A549 (cell line): Measurements from ENCODE around the gene GFOD2. TPM values are rescaled to one million over a fixed set of nuclear protein-coding genes. Genes with fewer than 3 reads are reported as not detected.

Experiments used
- ATAC-seq, 2 experiments: fragments of 200-7000 bp in 1 of 2; fragments of >200 bp in 1 of 2; cut with Nextera tagmentation in 1 of 2; cut with Tn5 transposase in 1 of 2; 3 replicates each; pipeline versions ENCODE4 v1.8.0 to v1.9.1; 2018 to 2020; ENCODE audit warnings: mild to moderate bottlenecking in 1 of 2, moderate library complexity in 1 of 2
- CTCF ChIA-PET: fragments of 300-600 bp; sonication (Branson Sonifier 250); formaldehyde crosslinking; extraction: SDS; loops from one replicate; lab custom pipeline; 2021; ENCODE audit warnings: antibody characterized with exemption, inconsistent platforms; lab: Yijun Ruan, JAX
- POLR2A ChIA-PET: fragments of 350-600 bp; formaldehyde crosslinking; extraction: SDS; loops from one replicate; lab custom pipeline; 2021; ENCODE audit warnings: antibody characterized with exemption, inconsistent platforms; lab: Yijun Ruan, JAX
- DNase-seq, 2 experiments: peaks; one replicate each; pipeline versions ENCODE4 v3.0.0 to v3.0.0-alpha.2; 2011 to 2016; ENCODE audit warnings: low read depth in 1 of 2, low spot score in 1 of 2
- FAIRE-seq: peaks from 2 replicates; lab custom pipeline; 2011; peaks lifted over from hg19 to GRCh38; lab: Jason Lieb, UNC
- H3K27ac ChIP-seq, 2 experiments: fragments of >200 bp; sonication (Bioruptor Twin); formaldehyde crosslinking; 3 replicates each; pipeline ENCODE4 v1.5.1; 2016 to 2017
- H3K4me1 ChIP-seq: fragments of >200 bp; sonication (Bioruptor Twin); formaldehyde crosslinking; 3 replicates; pipeline ENCODE4 v1.6.1; 2016
- H3K4me2 ChIP-seq: fragments of >200 bp; sonication (Bioruptor Twin); formaldehyde crosslinking; 3 replicates; pipeline ENCODE4 v1.6.1; 2016
- H3K4me3 ChIP-seq: fragments of >200 bp; sonication (Bioruptor Twin); formaldehyde crosslinking; 3 replicates; pipeline ENCODE4 v1.5.1; 2016
- H3K9me3 ChIP-seq: fragments of >200 bp; sonication (Bioruptor Twin); formaldehyde crosslinking; 3 replicates; pipeline ENCODE4 v1.6.1; 2016
- CBX8 ChIP-seq: fragments of 200-600 bp; sonication (generic); IDR thresholded peaks from 2 replicates; pipeline ENCODE4 v1.6.1; 2016
- CHD4 ChIP-seq: fragments of 200-600 bp; sonication (generic); IDR thresholded peaks from 2 replicates; pipeline ENCODE4 v1.6.1; 2016; ENCODE audit warnings: antibody characterized with exemption, mild to moderate bottlenecking, borderline replicate concordance
- EP300 ChIP-seq, 2 experiments: fragments of >200 bp; sonication (Bioruptor Twin); formaldehyde crosslinking; IDR thresholded peaks; 2 replicates in 1 of 2; 3 replicates in 1 of 2; pipeline ENCODE4 v1.6.1; 2016 to 2017
- ESRRA ChIP-seq: fragments of 150-350 bp; IDR thresholded peaks from 2 replicates; pipeline ENCODE4 v1.6.1; 2014; ENCODE audit warnings: mild to moderate bottlenecking, low read length, borderline replicate concordance
- FOSL2 ChIP-seq, 2 experiments: fragments of 450-650 bp in 1 of 2; fragments of >200 bp in 1 of 2; sonication (Bioruptor Twin) in 1 of 2; formaldehyde crosslinking; IDR thresholded peaks; 2 replicates each; pipeline versions ENCODE4 v1.5.0 to v1.6.1; 2016 to 2020; ENCODE audit warnings: mild to moderate bottlenecking in 1 of 2, moderate library complexity in 1 of 2
- HDAC2 ChIP-seq: fragments of 200-600 bp; sonication (generic); IDR thresholded peaks from 2 replicates; pipeline ENCODE4 v1.6.1; 2016
- HOXA7 ChIP-seq: fragments of 250-450 bp; sonication (Bioruptor Pico); IDR thresholded peaks from 2 replicates; pipeline ENCODE4 v1.5.0; 2020; ENCODE audit warnings: mild to moderate bottlenecking, moderate library complexity
- HOXB13 ChIP-seq: fragments of 250-450 bp; sonication (Bioruptor Pico); IDR thresholded peaks from 2 replicates; pipeline ENCODE4 v1.5.0; 2020; ENCODE audit warnings: low read depth, mild to moderate bottlenecking, moderate library complexity
- MAX ChIP-seq: IDR thresholded peaks from 2 replicates; pipeline ENCODE4 v1.6.1; 2012
- MAZ ChIP-seq: fragments of 150-350 bp; IDR thresholded peaks from 2 replicates; pipeline ENCODE4 v1.6.1; 2014; ENCODE audit warnings: antibody characterized with exemption, low read depth, low read length, borderline replicate concordance
- MYC ChIP-seq: IDR thresholded peaks from 2 replicates; pipeline ENCODE4 v1.6.1; 2012; ENCODE audit warnings: mild to moderate bottlenecking, inconsistent platforms, low read length, improper control_type of control experiment, borderline replicate concordance
- NPAS2 ChIP-seq: fragments of 250-450 bp; sonication (Bioruptor Pico); IDR thresholded peaks from 2 replicates; pipeline ENCODE4 v1.8.0; 2022; ENCODE audit warnings: mild to moderate bottlenecking, moderate library complexity, borderline replicate concordance
- RARB ChIP-seq: fragments of 250-450 bp; sonication (Bioruptor Pico); IDR thresholded peaks from 2 replicates; pipeline ENCODE4 v1.8.0; 2021; ENCODE audit warnings: mild to moderate bottlenecking, moderate library complexity
- RNF2 ChIP-seq: fragments of 200-600 bp; sonication (generic); IDR thresholded peaks from 2 replicates; pipeline ENCODE4 v1.6.1; 2016; ENCODE audit warnings: low read depth, mild to moderate bottlenecking, antibody characterized with exemption, moderate library complexity, borderline replicate concordance
- TFCP2L1 ChIP-seq: fragments of 250-450 bp; sonication (Bioruptor Pico); IDR thresholded peaks from 2 replicates; pipeline ENCODE4 v1.5.0; 2021; ENCODE audit warnings: mild to moderate bottlenecking
- TP53 ChIP-seq: fragments of 250-450 bp; sonication (Bioruptor Pico); IDR thresholded peaks from 2 replicates; pipeline ENCODE4 v1.5.0; 2021; ENCODE audit warnings: mild to moderate bottlenecking, moderate library complexity
- ZNF302 ChIP-seq: fragments of 250-450 bp; sonication (Bioruptor Pico); IDR thresholded peaks from 2 replicates; pipeline ENCODE4 v1.9.0; 2021; ENCODE audit warnings: inconsistent platforms, mild to moderate bottlenecking, moderate library complexity
- WGBS: methylation state at CpG from one replicate; pipeline ENCODE4 v1.1.6; 2017; ENCODE audit errors: missing lambda C conversion rate; 5-methylcytosine and 5-hydroxymethylcytosine counted together
- polyA plus RNA-seq, 4 experiments: library from polyadenylated mRNA; depleted of rRNA in 3 of 4; stranded (reverse); fragments of >200 nt; fragmentation: RNase III in 1 of 4; extraction: RNeasy Plus Mini Kit Qiagen cat#74134 plus additional on column Dnase treatment in 1 of 4; gene quantifications; 2 replicates in 3 of 4; 3 replicates in 1 of 4; pipeline ENCODE4 v1.2.3, GENCODE V29; 2011 to 2017
- TF ChIP-seq, protein P1 (sequence below): IDR thresholded peaks from 2 replicates; pipeline ENCODE4 v1.6.1; 2012; ENCODE audit warnings: low read depth, borderline replicate concordance
- TF ChIP-seq, protein P2 (sequence below): fragments of 150-350 bp; IDR thresholded peaks from 2 replicates; pipeline ENCODE4 v1.6.1; 2014; ENCODE audit warnings: low read depth, mild to moderate bottlenecking, low read length
- TF ChIP-seq, protein P3 (sequence below): fragments of 450-650 bp; IDR thresholded peaks from 2 replicates; pipeline ENCODE4 v1.6.1; 2014; ENCODE audit warnings: antibody characterized with exemption

Gene GFOD2
- polyA plus RNA-seq, 2 of the 4 experiments (the other 2 are of a cell fraction) = 10.3 to 16.4 TPM

DNA sequence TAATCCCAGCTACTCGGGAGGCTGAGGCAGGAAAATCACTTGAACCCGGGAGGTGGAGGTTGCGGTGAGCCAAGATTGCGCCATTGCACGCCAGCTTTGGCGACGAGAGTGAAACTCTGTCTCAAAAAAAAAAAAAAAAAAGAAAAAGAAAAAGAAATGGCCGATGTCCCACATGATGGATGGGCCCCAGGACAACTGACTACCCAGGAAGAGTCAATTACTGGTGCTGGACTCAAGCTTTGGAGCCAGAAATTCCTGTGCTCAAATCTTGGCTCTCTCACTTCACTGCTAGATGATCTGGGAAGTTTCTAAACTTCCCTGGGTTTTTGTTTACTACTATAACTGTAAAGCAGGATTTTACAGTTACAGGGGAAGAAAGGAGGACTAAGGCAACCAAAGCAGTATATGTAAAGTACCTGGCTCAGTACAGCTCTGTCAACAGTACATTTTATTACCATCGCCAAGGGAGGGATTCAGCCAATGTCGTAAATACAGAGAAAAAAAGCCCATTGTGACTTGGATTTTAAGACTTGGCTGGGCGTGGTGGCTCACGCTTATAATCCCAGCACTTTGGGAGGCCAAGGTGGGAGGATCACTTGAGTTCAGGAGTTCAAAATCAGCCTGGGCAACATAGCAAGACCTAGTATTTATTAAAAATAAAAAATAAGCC, 40.6 kb downstream of the GFOD2 start (continued):
- TF ChIP-seq, protein P1, sequence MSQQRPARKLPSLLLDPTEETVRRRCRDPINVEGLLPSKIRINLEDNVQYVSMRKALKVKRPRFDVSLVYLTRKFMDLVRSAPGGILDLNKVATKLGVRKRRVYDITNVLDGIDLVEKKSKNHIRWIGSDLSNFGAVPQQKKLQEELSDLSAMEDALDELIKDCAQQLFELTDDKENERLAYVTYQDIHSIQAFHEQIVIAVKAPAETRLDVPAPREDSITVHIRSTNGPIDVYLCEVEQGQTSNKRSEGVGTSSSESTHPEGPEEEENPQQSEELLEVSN = no peak
- TF ChIP-seq TFCP2L1 (CRISPR knock-in tag) (no peak), NPAS2 (CRISPR knock-in tag) (no peak), CHD4 (no peak), MAZ (no peak), EP300 (IDR thresholded peaks at IDR 0.05) (no peak)

DNA sequence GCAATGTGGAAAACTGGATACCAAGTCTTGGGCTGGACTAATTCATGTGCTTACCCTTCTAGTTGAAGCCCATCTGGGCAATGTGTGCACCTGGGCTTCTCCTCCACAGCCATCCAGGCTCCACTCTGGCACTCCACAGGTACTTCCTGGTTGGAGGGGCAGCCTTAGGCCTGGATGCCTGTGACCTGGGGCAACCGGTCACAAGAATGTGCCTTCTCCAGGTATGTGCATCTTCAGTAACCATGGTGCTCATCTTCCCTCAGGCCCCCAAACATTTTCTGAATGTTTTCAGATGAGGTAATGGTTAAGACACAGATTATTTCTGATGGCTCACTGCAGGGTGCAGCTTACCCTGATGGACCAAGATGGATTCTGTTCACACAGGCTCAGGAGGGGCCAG, 41.4 kb downstream of the GFOD2 start:
- no peak overlapping the region for H3K4me3 ChIP-seq
- ChIA-PET POLR2A (no interaction called here), CTCF (interaction anchor here (0.9 to 16.7 kb wide), 5 partner anchors 8 to 157 kb away, joined by 3 to 174 read pairs (median 5); partner anchors contain the start of gene CARMIL2)
- no peaks in the 10 kb centered on the region for H3K4me1 ChIP-seq
- no peak overlapping the region for H3K4me2 ChIP-seq
- no peak for FAIRE-seq
- no peak for DNase-seq
- TF ChIP-seq ZNF302 (CRISPR knock-in tag) (no peak), CBX8 (no peak)
- 60% methylated on average over 1 of the region's 1 CpG for WGBS
- no peak overlapping the region for H3K27ac ChIP-seq
- ATAC-seq = no peak
- H3K9me3 ChIP-seq = no peaks in the 10 kb centered on the region

DNA sequence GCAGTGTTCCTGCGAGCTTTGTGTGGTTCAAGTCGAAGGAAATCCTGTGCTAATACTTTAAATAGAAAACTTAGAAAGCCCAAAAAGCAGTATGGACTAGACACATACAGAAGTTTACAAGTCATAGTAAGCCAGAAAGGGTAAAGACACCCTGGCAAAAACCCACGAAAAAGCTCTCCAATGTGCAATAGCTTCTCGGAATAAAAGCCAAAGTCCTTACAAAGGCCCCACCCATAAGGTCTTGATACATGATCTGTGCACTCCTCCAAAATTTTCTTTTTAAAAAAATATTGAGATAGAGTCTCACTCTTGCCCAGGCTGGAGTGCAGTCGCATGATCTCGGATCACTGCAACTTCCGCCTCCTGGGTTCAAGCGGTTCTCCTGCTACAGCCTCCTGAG, 42.2 kb downstream of the GFOD2 start:
- POLR2A ChIA-PET = no interaction called here
- Histone ChIP-seq H3K9me3 (no peaks in the 10 kb centered on the region), H3K4me3 (no peak overlapping the region), H3K4me1 (no peaks in the 10 kb centered on the region), H3K4me2 (no peak overlapping the region), H3K27ac (no peak overlapping the region)
- CTCF ChIA-PET = interaction anchor here (0.6 to 16.7 kb wide), 7 partner anchors 9 to 294 kb away, joined by 3 to 174 read pairs (median 5); no protein-coding TSS in a partner anchor
- ATAC-seq = no peak
- FAIRE-seq = no peak
- WGBS = 88% methylated on average over 8 of the region's 8 CpGs
- DNase-seq = no peak
- TF ChIP-seq TP53 (CRISPR knock-in tag) = no peak
- TF ChIP-seq MAX = no peak
- TF ChIP-seq ZNF302 (CRISPR knock-in tag) = no peak
- TF ChIP-seq ESRRA = no peak
- TF ChIP-seq HOXA7 (CRISPR knock-in tag) = no peak
- TF ChIP-seq TFCP2L1 (CRISPR knock-in tag) = no peak
- TF ChIP-seq FOSL2 (IDR thresholded peaks at IDR 0.05) = no peak
- no peak for TF ChIP-seq FOSL2 (CRISPR knock-in tag; IDR thresholded peaks at IDR 0.05)
- no peak for TF ChIP-seq CHD4
- TF ChIP-seq HOXB13 (CRISPR knock-in tag) = no peak
- TF ChIP-seq, protein P2, sequence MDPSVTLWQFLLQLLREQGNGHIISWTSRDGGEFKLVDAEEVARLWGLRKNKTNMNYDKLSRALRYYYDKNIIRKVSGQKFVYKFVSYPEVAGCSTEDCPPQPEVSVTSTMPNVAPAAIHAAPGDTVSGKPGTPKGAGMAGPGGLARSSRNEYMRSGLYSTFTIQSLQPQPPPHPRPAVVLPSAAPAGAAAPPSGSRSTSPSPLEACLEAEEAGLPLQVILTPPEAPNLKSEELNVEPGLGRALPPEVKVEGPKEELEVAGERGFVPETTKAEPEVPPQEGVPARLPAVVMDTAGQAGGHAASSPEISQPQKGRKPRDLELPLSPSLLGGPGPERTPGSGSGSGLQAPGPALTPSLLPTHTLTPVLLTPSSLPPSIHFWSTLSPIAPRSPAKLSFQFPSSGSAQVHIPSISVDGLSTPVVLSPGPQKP = no peak
- no peak for TF ChIP-seq RNF2
- TF ChIP-seq MYC = no peak
- TF ChIP-seq RARB (CRISPR knock-in tag) = no peak
- no peak for TF ChIP-seq HDAC2
- TF ChIP-seq, protein P3, sequence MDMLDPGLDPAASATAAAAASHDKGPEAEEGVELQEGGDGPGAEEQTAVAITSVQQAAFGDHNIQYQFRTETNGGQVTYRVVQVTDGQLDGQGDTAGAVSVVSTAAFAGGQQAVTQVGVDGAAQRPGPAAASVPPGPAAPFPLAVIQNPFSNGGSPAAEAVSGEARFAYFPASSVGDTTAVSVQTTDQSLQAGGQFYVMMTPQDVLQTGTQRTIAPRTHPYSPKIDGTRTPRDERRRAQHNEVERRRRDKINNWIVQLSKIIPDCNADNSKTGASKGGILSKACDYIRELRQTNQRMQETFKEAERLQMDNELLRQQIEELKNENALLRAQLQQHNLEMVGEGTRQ = no peak
